ENCODE measurements around the gene GNGT2.

GRCh38 chr17:49216953-49217650, 6.7 kb upstream of the GNGT2 start:
- TF ChIP-seq, protein P1, sequence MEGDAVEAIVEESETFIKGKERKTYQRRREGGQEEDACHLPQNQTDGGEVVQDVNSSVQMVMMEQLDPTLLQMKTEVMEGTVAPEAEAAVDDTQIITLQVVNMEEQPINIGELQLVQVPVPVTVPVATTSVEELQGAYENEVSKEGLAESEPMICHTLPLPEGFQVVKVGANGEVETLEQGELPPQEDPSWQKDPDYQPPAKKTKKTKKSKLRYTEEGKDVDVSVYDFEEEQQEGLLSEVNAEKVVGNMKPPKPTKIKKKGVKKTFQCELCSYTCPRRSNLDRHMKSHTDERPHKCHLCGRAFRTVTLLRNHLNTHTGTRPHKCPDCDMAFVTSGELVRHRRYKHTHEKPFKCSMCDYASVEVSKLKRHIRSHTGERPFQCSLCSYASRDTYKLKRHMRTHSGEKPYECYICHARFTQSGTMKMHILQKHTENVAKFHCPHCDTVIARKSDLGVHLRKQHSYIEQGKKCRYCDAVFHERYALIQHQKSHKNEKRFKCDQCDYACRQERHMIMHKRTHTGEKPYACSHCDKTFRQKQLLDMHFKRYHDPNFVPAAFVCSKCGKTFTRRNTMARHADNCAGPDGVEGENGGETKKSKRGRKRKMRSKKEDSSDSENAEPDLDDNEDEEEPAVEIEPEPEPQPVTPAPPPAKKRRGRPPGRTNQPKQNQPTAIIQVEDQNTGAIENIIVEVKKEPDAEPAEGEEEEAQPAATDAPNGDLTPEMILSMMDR (IDR thresholded peaks at IDR 0.05), result no peak
- TF ChIP-seq POLR2A (IDR thresholded peaks at IDR 0.05) (no peak), EP300 (IDR thresholded peaks at IDR 0.05) (no peak)
